ENCODE results near the gene SPATA31A5. TPM values are rescaled to one million over a fixed set of nuclear protein-coding genes. Genes with fewer than 3 reads are reported as not detected.
"Not testable (repeated sequence)": the region's sequence is repeated elsewhere in the genome, so short reads cannot be mapped to it uniquely, and the experiment has no call there.

Gene SPATA31A5
- not detected in 2 replicates for total RNA-seq (2014; rRNA removed; shearing (Covaris generic))

- DNase-seq (ENCODE audit: low read depth) = not testable (repeated sequence)
Measured at GRCh38 chr9:60914107-60914506, at the start of gene SPATA31A5. Gene SPATA31A5 (plus strand): TSS chr9:60914407. CDS start chr9:60914436, 29 bp downstream.

- not testable (repeated sequence) for DNase-seq (ENCODE audit: low read depth)
Measured at GRCh38 chr9:60962990-60963350, 48.8 kb downstream of the SPATA31A5 start.

- not testable (repeated sequence) for DNase-seq (ENCODE audit: low read depth)
Measured at GRCh38 chr9:60966382-60966781, 52.2 kb downstream of the SPATA31A5 start.
